ENCODE measurements around the gene CEP20. TPM values are rescaled to one million over a fixed set of nuclear protein-coding genes. Genes with fewer than 3 reads are reported as not detected.

The CEP20 gene
- total and polyA plus RNA-seq, 2 of the 8 experiments (the other 6 are each of a cell fraction or from before 2014, with no cell fraction given), result 16.2 to 49.0 TPM

DNA sequence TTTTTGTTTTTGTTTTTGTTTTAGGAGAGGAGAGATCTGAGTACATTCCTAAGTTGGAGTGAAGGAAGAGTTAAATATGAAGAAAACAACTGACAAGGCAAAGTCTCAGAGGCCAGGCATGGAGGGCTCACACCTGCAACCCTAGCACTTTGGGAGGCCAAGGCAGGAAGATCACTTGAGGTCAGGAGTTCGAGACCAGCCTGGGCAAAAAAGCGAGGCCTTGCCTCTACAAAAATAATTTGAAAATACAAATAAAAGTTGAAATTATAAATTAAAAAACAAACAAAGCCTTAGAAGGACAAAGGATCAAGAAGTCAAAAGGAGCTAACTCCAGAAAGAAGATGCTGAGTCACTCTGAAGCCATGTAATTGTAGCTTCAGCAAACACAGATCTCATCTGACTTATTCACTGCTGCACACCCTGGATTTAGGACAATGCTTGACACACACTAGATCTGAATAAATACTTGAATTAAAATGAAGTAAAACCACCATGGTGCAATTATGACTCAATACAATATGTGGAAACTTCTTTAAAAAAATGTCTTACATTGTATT lies 9.1 kb downstream of the CEP20 start:
- no peaks in the 10 kb centered on the region for H3K27me3 ChIP-seq (replicated peaks in 1 of 4; ENCODE audit: control insufficient read depth in 3 of 4, extremely low read depth in 1 of 4, insufficient read depth in 3 of 4, low read length in 3 of 4)
- ChIA-PET CTCF (ENCODE audit: partially characterized antibody) (no interaction called here), POLR2A (ENCODE audit: partially characterized antibody) (interaction anchor here (1.0 to 1.4 kb wide), 3 partner anchors 10 to 18 kb away, joined by 3 to 4 read pairs (median 4); partner anchors contain the start of gene CEP20)
- H3K23ac ChIP-seq (ENCODE audit: insufficient read length), result no peak overlapping the region
- no peak overlapping the region for H2BK5ac ChIP-seq (ENCODE audit: low read depth, low read length)
- no peak overlapping the region for H2BK15ac ChIP-seq (ENCODE audit: low read length)
- DNase-seq (ENCODE audit: low read depth in 1 of 2, low spot score in 2 of 2) (no peak), FAIRE-seq (no peak)
- H3K36me3 ChIP-seq (ENCODE audit: control insufficient read depth in 2 of 4, insufficient read depth in 4 of 4, low read length in 3 of 4), result peaks cover 3 to 25% (median 7%) of the 10 kb centered on the region in 4 experiments; a peak in 6 of 8 replicates
- no peaks in the 10 kb centered on the region for H3K9me3 ChIP-seq (ENCODE audit: insufficient read depth in 2 of 2, low read depth in 1 of 2, low read length in 1 of 2)
- H4K8ac ChIP-seq (ENCODE audit: extremely low read depth, insufficient read depth, low read length), result no peak overlapping the region
- H3K56ac ChIP-seq (replicated peaks; ENCODE audit: insufficient read length, low read depth, low read length), result no peak overlapping the region
- peaks cover 2 to 7% of the 10 kb centered on the region in 2 experiments for H4K20me1 ChIP-seq (replicated peaks in 1 of 2; ENCODE audit: control insufficient read depth in 1 of 2, insufficient read depth in 2 of 2, low read length in 2 of 2)
- no peak overlapping the region for H3K4ac ChIP-seq (replicated peaks; ENCODE audit: insufficient read length, low read depth, low read length)
- H4K5ac ChIP-seq (ENCODE audit: insufficient read length, low read depth, low read length), result no peak overlapping the region
- H3K4me3 ChIP-seq (ENCODE audit: extremely low read depth in 1 of 4, insufficient read depth in 2 of 4, low read depth in 3 of 4, low read length in 4 of 4), result no peak overlapping the region
- 94% methylated on average over 2 of the region's 2 CpGs; no CpG with 5 or more reads in 1 of the 2 experiments for WGBS, 2 experiments (ENCODE audit: extremely low coverage in 1 of 2, insufficient coverage in 1 of 2, insufficient read length in 1 of 2, insufficient replicate concordance in 2 of 2, low coverage in 1 of 2, low lambda C conversion rate in 2 of 2, missing lambda C conversion rate in 1 of 2)
- H2BK120ac ChIP-seq (replicated peaks; ENCODE audit: low read depth, low read length), result no peak overlapping the region
- no peak overlapping the region for H4K91ac ChIP-seq (replicated peaks; ENCODE audit: insufficient read length, low read length)
- H3K4me1 ChIP-seq (replicated peaks in 1 of 4; ENCODE audit: control insufficient read depth in 3 of 4, insufficient read depth in 4 of 4, low read length in 3 of 4), result peaks cover 0 to 3% (median 1%) of the 10 kb centered on the region in 4 experiments; a peak in 1 of 7 replicates
- no peak overlapping the region for H3K27ac ChIP-seq (ENCODE audit: low read depth, low read length)
- H3K79me1 ChIP-seq (ENCODE audit: low read depth, low read length), result peaks cover 3% of the 10 kb centered on the region; the same call in 1 of the 2 replicates
- H3K9ac ChIP-seq (replicated peaks in 1 of 4; ENCODE audit: extremely low read depth in 1 of 4, low read depth in 3 of 4, low read length in 3 of 4), result no peak overlapping the region
- H2AFZ ChIP-seq (ENCODE audit: low read length), result no peak overlapping the region
- no peak overlapping the region for H2BK20ac ChIP-seq (ENCODE audit: low read length)
- TF ChIP-seq TAF1 (IDR thresholded peaks at IDR 0.05; ENCODE audit: low read depth, low read length) (no peak), SRF (IDR thresholded peaks at IDR 0.05; ENCODE audit: low read depth, low read length) (no peak)
- H2AK5ac ChIP-seq (ENCODE audit: low read depth, low read length), result no peak overlapping the region
- H3K18ac ChIP-seq (ENCODE audit: extremely low read depth, low read length), result no peak overlapping the region
- no peak overlapping the region for H2BK12ac ChIP-seq (ENCODE audit: low read depth, low read length)
- no peaks in the 10 kb centered on the region for H3K23me2 ChIP-seq (ENCODE audit: low read depth, low read length)
- H3K79me2 ChIP-seq (ENCODE audit: control insufficient read depth in 1 of 2, insufficient read depth in 2 of 2, low read length in 2 of 2), result peaks cover 0 to 14% of the 10 kb centered on the region in 2 experiments; a peak in 3 of 4 replicates
- H3K4me2 ChIP-seq (ENCODE audit: insufficient read depth in 1 of 2, low read depth in 2 of 2, low read length in 2 of 2), result no peak overlapping the region
- H3K14ac ChIP-seq (ENCODE audit: insufficient read length), result no peak overlapping the region
